Measurements from ENCODE around the gene TMEM131.
A peak's percentile ranks its signal among the peaks of the same experiment; 100 is the strongest.

Gene TMEM131

GRCh38 chr2:97751752-97752151, 244.0 kb downstream of the TMEM131 start:
- peak; percentile 16 for DNase-seq (ENCODE audit: low read depth)
- H3K4me3 ChIP-seq (ENCODE audit: low read length), result no peak overlapping the region
- no peak for TF ChIP-seq CTCF (conservative IDR thresholded peaks at IDR 0.05; ENCODE audit: low read length)

- DNase-seq (ENCODE audit: low read depth), result no peak
- no peak overlapping the region for H3K4me3 ChIP-seq (ENCODE audit: low read length)
- no peak for TF ChIP-seq CTCF (conservative IDR thresholded peaks at IDR 0.05; ENCODE audit: low read length)
Observed at GRCh38 chr2:97750017-97750416, 245.7 kb downstream of the TMEM131 start.

GRCh38 chr2:97749581-97749980, 246.2 kb downstream of the TMEM131 start:
- no peak overlapping the region for H3K4me3 ChIP-seq (ENCODE audit: low read length)
- no peak for DNase-seq (ENCODE audit: low read depth)
- no peak for TF ChIP-seq CTCF (conservative IDR thresholded peaks at IDR 0.05; ENCODE audit: low read length)

- peak; percentile 96 for DNase-seq (ENCODE audit: low read depth)
- H3K4me3 ChIP-seq (ENCODE audit: low read length), result no peak overlapping the region
- TF ChIP-seq CTCF (conservative IDR thresholded peaks at IDR 0.05; ENCODE audit: low read length), result no peak
Observed at GRCh38 chr2:97747716-97748115, 248.0 kb downstream of the TMEM131 start.

GRCh38 chr2:97747285-97747684, 248.5 kb downstream of the TMEM131 start:
- no peak for DNase-seq (ENCODE audit: low read depth)
- no peak overlapping the region for H3K4me3 ChIP-seq (ENCODE audit: low read length)
- TF ChIP-seq CTCF (conservative IDR thresholded peaks at IDR 0.05; ENCODE audit: low read length), result no peak

GRCh38 chr2:97745474-97746174, 250.1 kb downstream of the TMEM131 start:
- TF ChIP-seq CTCF (conservative IDR thresholded peaks at IDR 0.05; ENCODE audit: low read length), result no peak
- H3K4me3 ChIP-seq (ENCODE audit: low read length), result no peak overlapping the region
- no peak for DNase-seq (ENCODE audit: low read depth)

- no peak for DNase-seq (ENCODE audit: low read depth)
- TF ChIP-seq CTCF (conservative IDR thresholded peaks at IDR 0.05; ENCODE audit: low read length), result no peak
- no peak overlapping the region for H3K4me3 ChIP-seq (ENCODE audit: low read length)
Observed at GRCh38 chr2:97743913-97744312, 251.8 kb downstream of the TMEM131 start.

Measured in AG10803 (cell line).